Frontal cortex (tissue), 4 donors: Measurements from ENCODE around the gene RPS6KL1. TPM values are rescaled to one million over a fixed set of nuclear protein-coding genes. Genes with fewer than 3 reads are reported as not detected.

Experiments used
- DNase-seq, 2 donors: peaks; one replicate each; pipeline ENCODE4 v3.0.0; 2012; ENCODE audit warnings: low spot score in 2 of 2
- FAIRE-seq: peaks from 2 replicates; lab custom pipeline; 2012; peaks lifted over from hg19 to GRCh38; lab: Jason Lieb, UNC
- total RNA-seq: library from RNA; depleted of rRNA; stranded (reverse); fragments of >200 nt; gene quantifications from one replicate; pipeline ENCODE4 v1.2.3, GENCODE V29; 2014
- donor health status: control.
- donor health status: control.
- donor health status: control.

Gene RPS6KL1
- 23.6 TPM for total RNA-seq

GRCh38 chr14:74922752-74923401 is at the start of gene RPS6KL1:
Gene RPS6KL1 (minus strand): TSS chr14:74923260. CDS start chr14:74921541, 1,719 bp downstream.
- DNase-seq (peak; percentile 93 to 97), FAIRE-seq (no peak)

DNA sequence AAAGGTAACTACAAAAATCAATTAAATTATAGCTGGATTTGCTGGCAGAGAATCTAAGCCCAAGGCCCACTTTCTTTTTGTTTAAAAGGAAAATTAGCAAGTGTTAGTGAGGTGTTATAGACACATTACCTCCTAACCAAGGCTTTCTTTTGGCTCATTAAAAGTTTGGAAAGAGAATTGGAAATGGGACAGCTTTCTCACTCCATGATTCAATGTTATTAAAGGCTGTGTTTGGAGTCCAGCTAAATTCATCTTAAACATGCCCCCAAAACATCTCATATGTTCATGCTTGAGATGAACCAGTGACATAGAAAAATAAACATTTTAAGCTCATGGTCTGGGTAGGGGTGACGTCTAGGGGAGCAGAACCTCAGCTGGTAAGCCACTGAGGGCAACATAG is 45.8 kb upstream of the RPS6KL1 start:
- no peak for DNase-seq
- FAIRE-seq = no peak

GRCh38 chr14:74965486-74966153 is 42.6 kb upstream of the RPS6KL1 start:
- FAIRE-seq = no peak
- no peak for DNase-seq

DNA sequence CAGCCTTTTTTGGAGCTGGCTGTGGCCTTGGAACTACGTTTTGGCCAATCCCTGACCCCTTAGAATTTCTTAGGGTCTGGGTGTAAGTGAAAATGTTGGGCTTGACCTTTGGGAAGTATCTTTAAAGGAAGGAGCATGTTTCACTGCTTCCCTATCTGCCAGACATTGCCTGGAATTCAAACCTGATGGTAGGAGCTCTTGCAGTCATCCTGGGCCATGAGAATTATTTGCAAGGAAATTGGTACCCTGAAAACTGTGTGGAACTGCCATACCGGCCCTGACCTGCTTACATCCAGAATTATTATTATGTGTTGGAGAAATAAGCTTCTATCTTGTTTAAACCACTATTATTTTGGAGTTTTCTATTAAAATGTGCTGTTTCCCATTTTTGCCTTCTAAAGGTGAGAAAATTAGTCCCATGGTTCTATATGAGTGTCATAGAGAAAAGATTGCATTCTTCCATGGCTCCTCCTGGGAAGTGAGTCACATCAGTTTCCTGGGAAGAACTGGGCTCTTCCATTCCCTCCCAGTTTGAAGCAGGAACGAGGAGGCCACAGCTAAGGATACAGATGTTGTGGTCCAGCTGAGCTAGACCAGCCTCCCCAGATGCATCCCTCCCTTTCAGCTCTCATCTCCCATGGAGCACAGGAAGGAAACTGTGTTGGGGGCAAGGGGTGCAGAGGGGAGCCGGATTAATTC is 41.9 kb upstream of the RPS6KL1 start:
- FAIRE-seq = no peak

DNA sequence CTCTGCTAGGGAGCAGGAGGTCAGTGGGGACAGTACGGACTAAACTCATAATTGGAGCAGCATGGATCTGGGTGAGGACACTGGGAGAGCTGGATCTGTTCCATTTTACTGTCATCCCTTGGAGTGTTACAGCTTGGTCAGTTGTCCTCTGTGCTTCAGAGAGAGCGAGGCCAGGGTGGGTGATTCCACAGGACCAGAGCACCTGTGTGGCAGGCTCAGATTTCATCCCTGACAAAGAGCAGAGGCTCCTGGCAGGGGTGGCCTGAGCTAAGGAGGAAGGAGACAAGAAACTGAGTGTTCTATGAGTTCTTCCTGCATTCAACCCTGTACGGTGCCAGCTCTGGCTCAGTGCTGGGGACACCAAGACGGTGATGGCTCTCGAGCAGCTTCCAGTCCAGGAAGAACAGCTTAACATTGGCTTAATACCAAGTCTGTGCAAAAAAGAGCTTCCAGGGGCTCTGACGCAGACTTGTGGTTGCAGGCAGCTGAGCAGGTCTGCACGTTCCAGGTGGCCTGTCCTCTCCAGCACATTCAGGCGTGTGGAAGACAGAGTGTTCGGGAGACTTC is 40.7 kb upstream of the RPS6KL1 start:
- no peak for DNase-seq

More for the DNA sequence above, 41.9 kb upstream of the RPS6KL1 start:
- DNase-seq = no peak

DNA sequence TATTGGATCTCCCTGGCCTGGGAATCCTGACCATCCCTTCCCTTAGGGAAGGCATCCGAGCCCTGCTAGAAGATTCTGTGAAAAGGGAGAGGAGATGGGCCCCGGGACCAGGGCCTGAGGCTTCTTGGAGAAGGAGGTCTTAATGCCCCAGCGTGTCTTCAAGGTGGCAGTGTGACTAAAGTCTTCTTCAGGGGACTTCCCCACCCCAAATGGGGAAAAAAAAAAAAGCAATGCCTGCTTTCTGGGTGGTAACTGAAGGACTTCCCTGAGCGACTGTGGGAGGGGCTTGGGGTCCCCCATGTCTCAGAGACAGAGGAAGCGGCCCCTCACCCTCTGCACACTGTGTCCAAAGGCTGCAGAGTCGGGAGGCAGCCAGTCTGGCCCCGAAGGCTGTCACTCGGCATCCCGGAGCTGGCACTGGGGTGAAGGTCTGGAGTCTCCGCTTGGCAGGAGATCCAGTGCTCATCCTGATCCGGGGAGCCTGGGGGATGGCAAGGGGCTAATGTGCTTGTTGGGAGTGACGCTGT is 40.2 kb upstream of the RPS6KL1 start:
- no peak for DNase-seq
- FAIRE-seq = no peak

More for the DNA sequence above, 40.7 kb upstream of the RPS6KL1 start:
- FAIRE-seq = no peak

DNA sequence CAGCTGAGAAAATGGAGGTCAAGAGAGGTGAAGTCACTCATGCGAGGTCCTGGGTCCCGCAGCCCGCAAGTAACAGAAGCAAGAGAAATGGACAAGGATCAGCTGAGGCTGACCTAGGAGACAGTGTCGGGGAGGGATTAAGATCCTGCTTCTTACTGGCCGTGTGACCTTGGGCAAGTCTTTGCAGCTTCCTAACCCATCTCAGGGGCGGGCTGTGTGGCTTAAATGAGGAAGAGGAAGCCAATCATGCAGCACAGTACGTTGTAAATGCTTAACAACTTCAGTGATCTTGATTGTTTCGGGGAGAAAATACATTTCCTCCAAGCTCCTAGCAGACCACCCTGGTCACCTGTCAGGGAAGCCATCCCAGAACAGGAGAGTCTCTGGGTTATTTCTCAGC is 39.4 kb upstream of the RPS6KL1 start:
- no peak for FAIRE-seq

DNA sequence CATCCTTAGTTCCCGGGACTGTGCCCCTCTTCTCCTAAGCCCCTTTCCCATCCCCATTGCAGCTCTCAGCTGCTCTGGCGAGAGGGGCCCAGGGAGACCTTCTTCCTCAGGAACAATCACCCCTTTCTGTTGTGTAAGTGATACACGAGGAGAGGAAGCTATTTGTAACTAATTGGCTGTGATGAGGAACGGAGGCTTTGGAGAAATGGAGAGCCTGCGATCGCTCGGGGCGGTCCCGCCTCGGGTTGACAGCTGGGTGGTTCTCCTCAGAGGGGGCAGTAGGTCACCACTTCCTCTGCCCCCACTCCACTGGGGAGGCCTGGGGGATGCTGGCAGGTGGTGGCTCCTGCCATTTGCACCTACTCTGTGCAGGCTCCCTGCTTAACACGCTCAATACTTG is 39.0 kb upstream of the RPS6KL1 start:
- DNase-seq (no peak), FAIRE-seq (no peak)

More for the DNA sequence above, 39.4 kb upstream of the RPS6KL1 start:
- DNase-seq = no peak

- FAIRE-seq (no peak), DNase-seq (no peak)
Observed at GRCh38 chr14:74961238-74961911, 38.3 kb upstream of the RPS6KL1 start.

GRCh38 chr14:74960736-74961135 is 37.7 kb upstream of the RPS6KL1 start:
- FAIRE-seq (no peak), DNase-seq (no peak)

- FAIRE-seq (no peak), DNase-seq (no peak)
Observed at GRCh38 chr14:74959596-74960180, 36.6 kb upstream of the RPS6KL1 start.

GRCh38 chr14:74956280-74957072 is 33.4 kb upstream of the RPS6KL1 start:
- no peak for FAIRE-seq
- no peak for DNase-seq

- no peak for FAIRE-seq
- DNase-seq = no peak
Observed at GRCh38 chr14:74956027-74956279, 32.9 kb upstream of the RPS6KL1 start.

GRCh38 chr14:74955229-74956026 is 32.4 kb upstream of the RPS6KL1 start, which contains the start of gene PGF:
Gene PGF (minus strand): TSS chr14:74955597. CDS start chr14:74955242, 355 bp downstream.
- peak; percentile 64 to 80 for DNase-seq
- no peak for FAIRE-seq

GRCh38 chr14:74954947-74955228 is 31.8 kb upstream of the RPS6KL1 start:
- FAIRE-seq (no peak), DNase-seq (no peak)

DNA sequence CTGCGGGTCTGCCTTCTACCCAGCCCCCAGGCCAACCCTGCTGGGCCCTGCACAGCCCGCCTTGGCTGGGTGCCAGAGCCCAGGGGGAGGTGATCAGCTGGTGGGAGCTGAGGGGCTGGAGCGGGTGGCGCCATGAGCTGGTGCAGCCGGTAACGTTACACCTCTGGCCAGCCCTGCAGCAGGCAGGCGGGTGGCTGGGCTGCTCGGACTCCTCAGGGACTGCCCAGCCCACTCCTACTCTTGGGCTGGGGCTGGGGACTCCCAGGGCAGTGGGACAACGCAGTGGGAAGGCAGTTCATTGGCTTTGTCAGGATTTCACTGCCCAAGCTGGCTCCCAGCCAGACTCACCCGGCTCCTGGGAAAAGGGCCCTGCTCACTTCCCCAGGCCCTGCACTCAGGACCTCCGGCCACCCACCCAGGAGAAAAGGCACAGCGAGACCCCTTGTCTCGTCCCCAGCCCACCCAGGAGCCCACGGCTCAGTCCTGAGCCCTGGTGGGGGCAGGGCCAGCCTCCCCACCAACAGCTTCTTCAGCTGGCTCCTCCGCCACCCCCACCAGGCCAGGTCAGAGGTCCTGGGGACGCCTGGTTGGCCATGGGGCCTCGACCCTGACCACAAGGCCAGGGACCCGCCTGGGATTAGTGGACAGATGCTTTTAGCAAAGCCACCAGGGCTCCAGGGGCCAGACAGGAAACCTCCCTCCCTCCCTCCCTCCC is 31.3 kb upstream of the RPS6KL1 start:
- DNase-seq = no peak
- no peak for FAIRE-seq

DNA sequence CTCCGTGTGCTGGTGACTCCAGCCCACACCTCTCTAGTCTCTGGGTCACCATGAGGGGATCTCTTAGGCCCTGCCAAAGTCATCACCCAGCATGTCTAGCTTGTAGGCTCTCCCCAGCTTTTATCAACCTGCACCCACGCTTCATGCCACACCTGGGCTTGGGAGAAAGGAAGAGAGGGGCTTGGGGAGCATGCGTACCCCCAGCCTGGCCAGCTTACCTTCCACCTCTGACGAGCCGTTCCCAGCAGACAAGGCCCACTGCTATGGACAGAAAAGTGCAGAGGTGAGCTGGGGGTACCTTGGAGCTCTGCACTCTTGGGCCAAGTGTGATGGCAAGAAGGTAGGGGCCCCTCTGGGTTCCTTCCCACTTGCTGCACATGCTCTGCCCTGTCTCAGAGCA is 30.6 kb upstream of the RPS6KL1 start:
- no peak for FAIRE-seq

More for the DNA sequence above, 30.6 kb upstream of the RPS6KL1 start:
- no peak for DNase-seq
